ENCODE results near the gene FARSB.

The FARSB gene

GRCh38 chr2:222561817-222562645 is 93.9 kb downstream of the FARSB start:
- DNase-seq (ENCODE audit: low read depth in 1 of 2, low spot score in 1 of 2), result no peak

GRCh38 chr2:222561151-222561550 is 94.7 kb downstream of the FARSB start:
- no peak for DNase-seq (ENCODE audit: low read depth in 1 of 2, low spot score in 1 of 2)

GRCh38 chr2:222554517-222554916 is 101.4 kb downstream of the FARSB start:
- DNase-seq (ENCODE audit: low read depth in 1 of 2, low spot score in 1 of 2), result no peak

GRCh38 chr2:222548992-222549391 is 106.9 kb downstream of the FARSB start:
- no peak for DNase-seq (ENCODE audit: low read depth in 1 of 2, low spot score in 1 of 2)

GRCh38 chr2:222547083-222547482 is 108.8 kb downstream of the FARSB start:
- no peak for DNase-seq (ENCODE audit: low read depth in 1 of 2, low spot score in 1 of 2)

GRCh38 chr2:222545823-222546795 is 109.8 kb downstream of the FARSB start:
- DNase-seq (ENCODE audit: low read depth in 1 of 2, low spot score in 1 of 2), result no peak

- no peak for DNase-seq (ENCODE audit: low read depth in 1 of 2, low spot score in 1 of 2)
These were observed 111.2 kb downstream of the FARSB start for GRCh38 chr2:222544661-222545060.

- DNase-seq (ENCODE audit: low read depth in 1 of 2, low spot score in 1 of 2), result no peak
These were observed 117.4 kb downstream of the FARSB start for GRCh38 chr2:222538535-222538934.

GRCh38 chr2:222535477-222535876 is 120.4 kb downstream of the FARSB start:
- DNase-seq (ENCODE audit: low read depth in 1 of 2, low spot score in 1 of 2), result no peak

- DNase-seq (ENCODE audit: low read depth in 1 of 2, low spot score in 1 of 2), result no peak
These were observed 123.6 kb downstream of the FARSB start for GRCh38 chr2:222532315-222532714.

GRCh38 chr2:222526480-222527277 is 129.2 kb downstream of the FARSB start:
- DNase-seq (ENCODE audit: low read depth in 1 of 2, low spot score in 1 of 2), result no peak

GRCh38 chr2:222525811-222526210 is 130.1 kb downstream of the FARSB start:
- DNase-seq (ENCODE audit: low read depth in 1 of 2, low spot score in 1 of 2), result no peak

GRCh38 chr2:222523783-222524544 is 131.9 kb downstream of the FARSB start:
- DNase-seq (ENCODE audit: low read depth in 1 of 2, low spot score in 1 of 2), result no peak

- DNase-seq (ENCODE audit: low read depth in 1 of 2, low spot score in 1 of 2), result no peak
These were observed 133.8 kb downstream of the FARSB start for GRCh38 chr2:222522082-222522481.

GRCh38 chr2:222521099-222521498 is 134.8 kb downstream of the FARSB start:
- DNase-seq (ENCODE audit: low read depth in 1 of 2, low spot score in 1 of 2), result no peak

Data from activated CD4-positive, alpha-beta T cell treated with anti-CD3 and anti-CD28 coated beads, Interleukin-2, amount 50 U/mL, for 24 hours (primary cell).